ENCODE data around the gene CYTH4.
"Not testable (repeated sequence)": the region's sequence is repeated elsewhere in the genome, so short reads cannot be mapped to it uniquely, and the experiment has no call there.

Gene CYTH4

DNA sequence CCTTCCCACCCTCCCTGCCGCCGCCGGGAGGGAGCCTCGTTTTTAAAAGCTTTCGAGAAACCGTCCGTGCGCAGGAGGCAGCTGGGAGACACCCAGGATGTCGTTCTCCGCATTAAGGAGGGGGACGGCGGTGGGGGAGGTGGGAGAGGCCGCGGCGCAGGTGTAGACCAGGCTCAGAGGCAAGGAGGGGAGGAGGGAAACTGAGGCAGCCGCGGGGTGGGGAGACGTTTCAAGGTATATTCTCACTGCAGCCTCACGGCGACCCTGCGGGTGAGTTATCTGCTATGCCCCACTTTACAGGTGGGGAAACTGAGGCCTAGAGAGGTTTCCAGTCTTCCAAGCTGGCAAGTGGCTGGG is 42.7 kb downstream of the CYTH4 start:
- no peak for DNase-seq (ENCODE audit: low read depth in 2 of 3, low spot score in 1 of 3)

DNA sequence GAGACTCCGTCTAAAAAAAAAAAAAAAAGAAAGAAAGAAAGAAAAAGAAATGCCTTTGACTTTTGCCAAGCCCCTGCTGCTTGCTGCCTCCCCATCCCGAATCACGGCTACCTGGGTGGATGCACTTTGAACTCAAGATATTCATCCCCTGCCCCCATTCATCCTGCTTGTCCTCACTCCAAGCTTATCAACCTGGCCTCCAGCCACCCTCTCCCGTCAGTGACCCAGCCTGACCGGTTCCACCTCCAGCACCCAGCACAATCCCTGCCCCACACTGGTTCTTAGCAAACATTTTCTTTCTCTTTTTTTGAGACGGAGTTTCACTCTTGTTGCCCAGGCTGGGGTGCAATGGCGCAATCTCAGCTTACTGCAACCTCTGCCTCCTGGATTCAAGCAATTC is 44.4 kb downstream of the CYTH4 start:
- no peak for DNase-seq (ENCODE audit: low read depth in 2 of 3, low spot score in 1 of 3)

DNA sequence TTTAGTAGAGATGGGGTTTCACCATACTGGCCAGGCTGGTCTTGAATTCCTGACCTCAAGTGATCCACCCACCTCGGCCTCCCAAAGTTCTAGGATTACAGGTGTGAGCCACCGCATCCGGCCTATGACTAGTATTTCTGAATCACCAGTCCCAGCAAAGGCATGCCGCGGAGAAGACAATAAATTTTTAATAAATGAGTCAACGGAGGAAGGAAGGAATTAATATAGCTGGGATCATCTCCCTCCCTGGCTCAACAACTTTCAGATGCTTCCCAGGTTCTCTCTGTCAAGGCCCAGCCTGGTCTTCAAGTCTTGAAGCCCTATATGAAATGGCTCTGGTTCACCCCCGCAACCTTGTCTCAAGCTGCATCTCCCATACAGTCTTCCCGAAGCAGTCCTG is 45.7 kb downstream of the CYTH4 start:
- DNase-seq (ENCODE audit: low read depth in 2 of 3, low spot score in 1 of 3) = no peak

- not testable (repeated sequence) for DNase-seq (ENCODE audit: low read depth in 2 of 3, low spot score in 1 of 3)
Measured at GRCh38 chr22:37328538-37329237, 46.4 kb downstream of the CYTH4 start.

DNA sequence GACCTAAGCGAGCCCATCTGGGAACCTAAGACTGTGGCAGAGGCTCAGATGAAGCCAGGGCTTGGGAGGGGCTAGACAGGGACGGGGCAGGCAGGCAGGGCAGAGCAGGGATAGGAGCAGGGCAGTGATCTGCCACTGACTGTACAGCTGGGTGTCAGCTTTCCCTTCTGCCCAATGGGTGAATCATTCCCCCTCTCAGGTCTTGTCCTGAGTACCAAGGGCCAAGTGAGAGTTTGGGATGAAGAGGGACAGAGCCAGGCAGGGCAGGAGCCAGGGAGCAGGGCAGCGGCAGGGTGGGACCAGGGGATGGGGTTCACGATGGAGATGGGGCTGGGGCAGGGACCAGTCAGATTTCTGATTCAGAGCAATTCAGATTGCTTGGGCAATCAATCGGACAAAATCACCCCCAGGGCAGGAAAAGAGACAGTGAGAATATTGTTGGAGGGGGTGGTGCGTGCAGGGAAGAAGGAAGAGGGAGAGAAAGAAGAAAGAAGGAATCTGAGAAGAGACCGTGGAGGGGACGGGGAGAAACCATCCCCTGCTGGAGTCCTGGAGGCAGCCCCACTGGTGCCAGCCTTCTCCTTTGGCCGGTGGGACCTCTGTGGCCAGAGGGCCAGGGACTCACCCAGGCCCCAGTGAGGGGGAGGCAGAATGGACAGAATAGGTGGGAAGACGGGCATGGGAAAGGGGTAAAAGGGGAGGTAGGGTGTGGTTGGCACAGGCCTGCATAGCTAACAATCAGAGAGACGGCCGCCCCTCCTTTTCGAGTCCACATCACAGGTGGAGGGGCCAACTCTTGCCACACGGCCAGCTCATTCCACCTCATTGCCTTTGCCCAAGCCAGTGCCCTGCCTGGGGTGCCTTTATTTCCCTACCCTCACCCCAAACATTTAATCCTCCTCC is 47.2 kb downstream of the CYTH4 start:
- no peak for DNase-seq (ENCODE audit: low read depth in 2 of 3, low spot score in 1 of 3)

DNA sequence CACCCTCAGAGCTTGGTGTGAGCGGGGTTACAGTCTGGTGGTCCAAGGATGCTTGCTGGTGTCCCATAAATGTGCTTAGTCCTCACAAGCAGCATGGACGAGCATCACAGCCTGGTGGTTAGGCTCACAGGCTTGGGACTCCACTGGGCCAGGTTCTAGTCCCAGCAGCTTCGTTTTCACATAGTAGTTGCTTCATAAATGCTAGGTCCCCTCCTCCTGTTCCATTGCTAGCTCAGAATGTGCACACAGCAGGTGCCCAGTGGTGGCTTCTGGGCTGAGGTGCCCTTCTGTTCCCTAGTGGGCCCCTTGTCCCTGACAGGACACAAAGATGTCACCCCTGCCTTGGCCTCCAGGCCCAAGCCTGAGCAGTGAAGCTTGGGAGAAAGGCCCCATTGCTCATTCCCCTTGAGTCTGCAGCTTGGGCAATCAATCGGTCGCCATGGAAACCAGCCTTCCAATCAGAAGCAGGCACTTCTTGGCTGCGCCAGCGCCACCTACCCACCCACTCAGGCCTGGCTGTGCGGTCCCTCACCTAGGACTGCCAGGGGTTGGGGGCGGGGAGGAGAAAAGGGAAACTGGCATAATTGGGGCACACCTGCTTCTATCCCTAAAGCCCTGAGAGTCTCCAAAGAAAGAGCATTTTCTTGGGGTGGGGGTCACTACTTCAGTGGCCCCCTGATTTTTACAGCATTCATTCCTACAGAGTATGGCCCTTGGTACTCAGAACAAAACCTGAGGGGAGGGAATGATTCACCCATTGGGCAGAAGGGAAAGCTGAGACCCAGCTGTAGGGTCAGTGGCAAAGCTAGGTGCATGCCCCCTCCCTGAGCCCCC is 48.1 kb downstream of the CYTH4 start:
- peak in 2 of 3 donors; percentile 33 to 42 for DNase-seq (ENCODE audit: low read depth in 2 of 3, low spot score in 1 of 3)

DNA sequence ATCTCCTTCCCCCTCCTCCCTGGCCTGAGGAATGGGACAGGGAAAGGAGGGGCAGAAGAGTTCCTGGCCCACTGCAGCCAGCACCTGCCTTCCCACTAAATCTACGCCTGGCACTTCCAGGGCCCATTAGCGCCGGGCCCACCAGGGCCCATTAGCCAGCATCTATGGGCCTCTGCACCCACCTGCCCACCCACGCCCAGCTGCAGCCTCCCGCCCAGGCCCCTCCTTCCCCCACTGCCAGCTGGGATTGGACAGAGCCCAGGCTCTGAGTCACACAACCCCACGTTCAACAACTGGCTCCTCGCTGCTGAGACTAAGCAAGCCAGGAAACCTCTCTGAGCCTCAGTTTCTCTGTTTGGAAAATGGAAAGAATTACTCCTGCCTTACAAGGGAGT is 48.7 kb downstream of the CYTH4 start:
- no peak for DNase-seq (ENCODE audit: low read depth in 2 of 3, low spot score in 1 of 3)

DNA sequence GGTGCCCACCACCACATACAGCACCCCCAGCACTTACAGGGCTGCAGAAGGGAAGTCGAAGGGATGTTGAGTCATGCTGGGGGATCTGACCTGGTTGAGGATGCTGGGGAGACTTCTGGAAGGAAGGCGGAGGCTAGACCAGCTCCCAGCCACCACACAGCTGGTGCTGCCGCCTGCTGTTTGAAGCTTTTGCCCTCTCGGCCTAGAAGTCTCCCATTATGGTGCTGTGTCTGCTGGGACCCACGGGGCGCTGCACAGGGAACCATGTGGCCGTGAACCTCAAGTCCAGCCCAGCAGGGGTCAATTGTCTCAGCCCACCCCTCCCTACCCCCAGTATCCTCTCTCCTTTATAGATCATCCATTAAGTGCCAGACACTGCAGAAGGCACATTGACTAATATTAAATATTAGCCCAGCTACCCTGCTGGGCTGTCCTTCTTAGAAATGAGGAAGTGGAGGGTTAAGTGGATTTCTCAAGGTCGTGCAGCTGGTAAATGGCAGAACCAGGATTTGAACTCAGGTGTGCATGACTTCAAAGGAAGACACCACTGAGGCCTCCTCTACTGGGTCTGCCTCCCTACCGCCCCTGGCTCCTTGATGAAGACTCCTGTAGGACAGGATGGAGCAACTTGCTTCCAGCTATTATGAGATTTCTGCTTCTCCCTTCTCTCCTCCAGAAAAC is 49.7 kb downstream of the CYTH4 start:
- no peak for DNase-seq (ENCODE audit: low read depth in 2 of 3, low spot score in 1 of 3)

- DNase-seq (ENCODE audit: low read depth in 2 of 3, low spot score in 1 of 3) = no peak
Measured at GRCh38 chr22:37333724-37334460, 51.6 kb downstream of the CYTH4 start.

- no peak for DNase-seq (ENCODE audit: low read depth in 2 of 3, low spot score in 1 of 3)
Measured at GRCh38 chr22:37334461-37334858, 52.2 kb downstream of the CYTH4 start.

GRCh38 chr22:37334859-37335805 is 52.8 kb downstream of the CYTH4 start:
- DNase-seq (ENCODE audit: low read depth in 2 of 3, low spot score in 1 of 3) = no peak

- DNase-seq (ENCODE audit: low read depth in 2 of 3, low spot score in 1 of 3) = no peak
Measured at GRCh38 chr22:37335806-37336199, 53.5 kb downstream of the CYTH4 start.

DNA sequence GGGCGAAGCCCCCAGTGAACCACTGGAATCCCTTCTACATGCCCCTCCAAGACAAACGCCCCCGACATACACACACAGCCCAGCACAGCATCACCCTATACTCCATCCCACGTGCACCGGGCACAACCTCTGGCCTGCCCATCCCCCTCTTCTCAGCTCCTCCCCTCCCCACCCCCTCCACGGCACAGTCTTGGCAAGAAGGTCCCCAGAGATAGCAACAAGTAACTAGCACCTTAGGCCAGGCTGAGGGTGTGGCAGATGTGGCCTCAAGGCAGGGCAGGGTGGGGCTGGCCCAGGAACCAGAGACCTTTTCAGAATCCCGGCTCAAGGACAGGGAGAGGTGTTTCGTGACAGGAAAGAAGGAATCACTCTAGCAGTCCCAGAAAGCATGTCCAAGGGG is 54.3 kb downstream of the CYTH4 start:
- DNase-seq (ENCODE audit: low read depth in 2 of 3, low spot score in 1 of 3) = no peak

GRCh38 chr22:37337204-37337943 is 55.1 kb downstream of the CYTH4 start:
- DNase-seq (ENCODE audit: low read depth in 2 of 3, low spot score in 1 of 3) = no peak

GRCh38 chr22:37338539-37339246 is 56.4 kb downstream of the CYTH4 start:
- DNase-seq (ENCODE audit: low read depth in 2 of 3, low spot score in 1 of 3) = no peak

DNA sequence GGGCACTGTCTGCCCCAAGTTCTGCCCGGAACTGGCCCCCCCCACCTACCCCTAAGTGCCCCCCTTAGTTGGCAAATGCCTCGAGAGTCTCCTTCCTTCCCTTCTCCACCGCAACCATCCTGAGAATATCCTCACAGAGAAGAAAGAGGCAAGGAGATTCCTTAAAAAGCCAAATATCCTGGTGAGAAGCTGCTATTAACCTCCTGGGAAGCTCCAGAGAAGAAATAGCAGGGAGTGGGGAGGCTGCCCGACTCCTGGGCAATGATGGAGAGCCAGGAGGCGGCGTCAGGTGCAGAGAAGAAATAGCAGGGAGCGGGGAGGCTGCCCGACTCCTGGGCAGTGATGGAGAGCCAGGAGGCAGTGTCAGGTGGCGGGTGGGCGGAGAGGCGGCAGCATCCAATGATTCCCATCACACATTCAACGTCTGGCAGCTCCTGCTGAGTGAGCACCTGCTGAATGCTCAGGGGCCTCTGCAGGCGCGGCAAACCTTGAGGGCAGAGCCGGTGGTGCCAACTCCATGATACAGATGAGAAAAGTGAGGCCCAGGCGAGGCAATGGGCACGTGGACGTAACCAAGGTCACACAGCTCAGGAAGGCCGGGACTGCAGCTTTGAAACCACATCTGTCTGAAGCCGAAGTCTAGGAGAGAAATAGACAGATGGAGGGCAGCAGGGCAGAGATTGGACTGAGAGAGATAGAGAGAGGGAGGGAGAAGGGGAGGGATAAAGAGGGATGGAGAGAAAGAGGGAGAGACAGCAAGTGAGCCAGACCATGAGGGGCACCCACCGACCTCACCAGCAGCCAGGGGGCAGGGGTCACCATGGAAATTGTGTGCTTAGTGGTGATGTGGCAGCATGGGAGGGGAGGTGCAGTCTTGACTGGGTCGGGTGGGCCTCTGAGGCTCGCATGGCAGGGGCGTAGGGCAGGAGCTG is 58.3 kb downstream of the CYTH4 start:
- no peak for DNase-seq (ENCODE audit: low read depth in 2 of 3, low spot score in 1 of 3)

- DNase-seq (ENCODE audit: low read depth in 2 of 3, low spot score in 1 of 3) = no peak
Measured at GRCh38 chr22:37342065-37342464, 59.8 kb downstream of the CYTH4 start.

Data from stimulated activated CD4-positive, alpha-beta T cell treated with anti-CD3 and anti-CD28 coated beads, Interleukin-12 subunit alpha, Interleukin-12 subunit beta, amount 100 ng/mL, for 48 hours (primary cell).